Skeletal muscle tissue (tissue), 4 donors: ENCODE data around the gene ADIPOQ. TPM values are rescaled to one million over a fixed set of nuclear protein-coding genes. Genes with fewer than 3 reads are reported as not detected.
"Not testable (repeated sequence)": the region's sequence is repeated elsewhere in the genome, so short reads cannot be mapped to it uniquely, and the experiment has no call there.

Experiments used
- H3K27ac ChIP-seq: one replicate; pipeline ENCODE4 v1.7.0; 2013; ENCODE audit warnings: mild to moderate bottlenecking, low read depth, low read length, inconsistent platforms
- H3K27me3 ChIP-seq, 3 donors: one replicate each; pipeline ENCODE4 v1.7.0; 2013; ENCODE audit warnings: low read length in 3 of 3; ENCODE audit not compliant: control insufficient read depth in 3 of 3, insufficient read depth in 3 of 3
- H3K36me3 ChIP-seq, 3 donors: one replicate each; pipeline ENCODE4 v1.7.0; 2013; ENCODE audit warnings: low read length in 3 of 3; ENCODE audit not compliant: control insufficient read depth in 3 of 3, insufficient read depth in 3 of 3
- H3K4me1 ChIP-seq, 3 donors: one replicate each; pipeline ENCODE4 v1.7.0; 2013; ENCODE audit warnings: low read length in 3 of 3, mild to moderate bottlenecking in 3 of 3; ENCODE audit not compliant: control insufficient read depth in 3 of 3, insufficient read depth in 3 of 3
- H3K4me3 ChIP-seq, 3 donors: one replicate each; pipeline ENCODE4 v1.7.0; 2013; ENCODE audit warnings: low read length in 3 of 3
- H3K9ac ChIP-seq, 3 donors: one replicate each; pipeline ENCODE4 v1.7.0; 2013; ENCODE audit warnings: low read length in 3 of 3, mild to moderate bottlenecking in 3 of 3, moderate library complexity in 2 of 3, low read depth in 1 of 3
- H3K9me3 ChIP-seq, 3 donors: one replicate each; pipeline ENCODE4 v1.7.0; 2013; ENCODE audit warnings: low read length in 3 of 3; ENCODE audit not compliant: control insufficient read depth in 3 of 3
- total RNA-seq: library from RNA; depleted of rRNA; stranded (reverse); fragments of >200 nt; gene quantifications from one replicate; pipeline ENCODE4 v1.2.3, GENCODE V29; 2014
- donor health status: Osteomylitis.

ADIPOQ gene
- total RNA-seq, 1 donor from 2014 or later = 16.7 TPM

DNA sequence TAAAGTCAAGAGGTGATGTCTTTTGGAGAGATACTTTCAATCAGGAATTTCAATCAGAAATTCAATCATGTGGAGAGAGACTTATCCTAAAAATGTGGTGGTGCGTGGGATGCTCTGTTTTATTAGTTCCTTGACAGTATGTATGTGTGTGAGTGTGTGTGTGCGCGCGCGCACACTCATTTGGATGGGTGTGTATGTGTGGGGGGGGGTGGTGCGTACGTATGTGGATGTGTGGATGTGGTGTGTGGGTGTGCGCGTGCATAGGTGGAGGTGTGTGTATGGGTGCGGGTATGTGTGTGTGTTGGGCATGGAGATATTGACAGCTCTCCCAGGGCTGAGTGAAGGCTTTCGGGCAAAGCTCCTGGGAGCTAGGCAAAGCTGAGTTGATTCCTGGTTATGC, 2.4 kb downstream of the ADIPOQ start:
- Histone ChIP-seq H3K9me3 (no peaks in the 10 kb centered on the region), H3K9ac (no peak overlapping the region), H3K27me3 (peaks cover 4 to 8% (median 4%) of the 10 kb centered on the region in 3 donors), H3K4me1 (no peaks in the 10 kb centered on the region), H3K4me3 (no peak overlapping the region), H3K27ac (no peak overlapping the region), H3K36me3 (no peaks in the 10 kb centered on the region)

DNA sequence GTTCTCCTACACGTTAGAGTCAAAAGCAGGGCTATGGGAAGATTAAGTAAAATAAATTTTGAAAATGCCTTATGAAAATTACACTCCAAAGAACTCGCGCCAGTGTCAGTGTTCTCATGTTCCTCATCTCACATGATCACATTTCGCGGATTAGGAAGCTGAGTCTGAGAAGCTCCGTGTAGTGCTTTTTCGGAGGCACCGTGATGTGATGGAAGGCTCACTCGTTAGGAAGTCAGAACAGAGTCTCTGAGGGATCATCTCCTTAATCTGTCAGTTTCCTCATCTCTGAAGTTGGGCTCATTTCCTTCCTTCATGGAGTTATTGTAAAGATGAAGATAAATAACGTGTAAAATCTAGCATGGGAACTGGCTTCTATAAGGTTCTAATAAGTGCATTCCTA, 3.2 kb downstream of the ADIPOQ start:
- H3K4me3 ChIP-seq = no peak overlapping the region
- H3K27me3 ChIP-seq = peaks cover 4 to 8% (median 4%) of the 10 kb centered on the region in 3 donors
- no peaks in the 10 kb centered on the region for H3K36me3 ChIP-seq
- H3K9me3 ChIP-seq = no peaks in the 10 kb centered on the region
- H3K27ac ChIP-seq = no peak overlapping the region
- H3K9ac ChIP-seq = no peak overlapping the region
- H3K4me1 ChIP-seq = no peaks in the 10 kb centered on the region

DNA sequence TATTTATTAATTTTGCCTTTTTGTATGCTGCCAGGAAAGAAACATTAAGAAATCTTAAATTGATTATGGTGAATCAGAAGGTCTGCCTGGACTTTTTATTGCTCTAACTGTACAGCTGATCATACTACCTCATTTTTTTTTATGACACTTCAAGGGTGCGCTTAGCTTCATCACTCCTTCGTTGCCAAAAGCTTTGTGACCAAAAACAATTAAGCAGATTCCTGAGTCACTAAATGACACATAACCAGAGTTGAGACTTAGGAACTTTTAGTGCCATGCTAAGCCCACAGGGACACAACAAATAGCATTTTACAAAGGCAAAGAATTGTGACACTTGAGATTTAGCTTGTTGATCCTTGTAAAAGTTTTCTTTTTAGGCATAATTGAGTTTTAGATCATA, 4.9 kb downstream of the ADIPOQ start:
- H3K36me3 ChIP-seq = no peaks in the 10 kb centered on the region

DNA sequence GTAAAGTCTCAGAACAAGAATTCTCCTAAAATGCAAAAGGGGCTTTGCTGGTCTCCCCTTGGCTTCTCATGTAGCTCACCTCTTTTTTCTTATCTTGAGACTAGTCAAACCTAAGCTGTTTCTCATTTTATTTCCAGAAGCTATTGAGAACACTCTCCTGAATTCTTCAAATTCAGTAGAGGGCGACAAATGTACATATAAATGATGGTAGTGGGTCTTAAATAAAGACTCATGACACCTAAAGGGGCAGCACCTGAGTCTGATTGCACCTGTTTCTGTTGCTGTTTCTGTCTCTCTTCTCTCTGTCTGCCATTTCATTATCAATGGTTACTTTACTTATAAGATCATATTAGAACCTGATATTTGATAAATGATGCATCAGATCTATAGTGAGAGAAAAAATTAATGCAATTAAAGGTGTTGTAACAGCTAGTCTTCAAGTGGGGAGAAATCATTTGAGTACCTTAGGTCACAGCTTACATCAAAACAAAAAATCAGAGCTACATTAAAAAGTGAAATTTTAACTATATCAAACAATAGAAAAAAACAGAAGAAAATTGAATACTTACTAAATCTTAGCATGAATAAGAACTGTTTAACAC, 7.0 kb downstream of the ADIPOQ start:
- no peak overlapping the region for H3K4me3 ChIP-seq
- H3K9ac ChIP-seq = no peak overlapping the region
- H3K27ac ChIP-seq = no peak overlapping the region
- peaks cover 4 to 7% (median 4%) of the 10 kb centered on the region in 3 donors for H3K27me3 ChIP-seq
- no peaks in the 10 kb centered on the region for H3K4me1 ChIP-seq
- no peaks in the 10 kb centered on the region for H3K36me3 ChIP-seq
- no peaks in the 10 kb centered on the region for H3K9me3 ChIP-seq

More for the DNA sequence above, 4.9 kb downstream of the ADIPOQ start:
- Histone ChIP-seq H3K4me3 (no peak overlapping the region), H3K27ac (no peak overlapping the region), H3K27me3 (peaks cover 4 to 8% (median 4%) of the 10 kb centered on the region in 3 donors), H3K9ac (no peak overlapping the region), H3K9me3 (no peaks in the 10 kb centered on the region), H3K4me1 (no peaks in the 10 kb centered on the region)

DNA sequence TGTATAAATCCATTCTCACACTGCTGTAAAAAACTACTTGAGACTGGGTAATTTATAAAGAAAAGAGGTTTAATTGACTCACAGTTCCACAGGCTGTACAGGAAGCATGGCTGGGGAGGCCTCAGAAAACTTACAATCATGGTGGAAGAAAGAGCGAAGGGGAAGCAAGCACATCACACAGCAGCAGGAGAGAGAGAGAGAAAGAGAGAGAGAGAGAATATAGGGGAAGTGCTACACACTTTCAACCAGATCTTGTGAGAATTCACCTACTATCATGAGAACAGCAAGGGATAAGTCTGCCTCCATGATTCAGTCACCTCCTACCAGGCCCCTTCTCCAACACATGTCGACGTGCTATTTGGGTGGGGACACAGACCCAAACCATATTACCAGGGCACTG, 9.3 kb downstream of the ADIPOQ start:
- H3K4me3 ChIP-seq, H3K9ac ChIP-seq, H3K27me3 ChIP-seq, H3K4me1 ChIP-seq, H3K9me3 ChIP-seq, H3K27ac ChIP-seq, H3K36me3 ChIP-seq: not testable (repeated sequence)

DNA sequence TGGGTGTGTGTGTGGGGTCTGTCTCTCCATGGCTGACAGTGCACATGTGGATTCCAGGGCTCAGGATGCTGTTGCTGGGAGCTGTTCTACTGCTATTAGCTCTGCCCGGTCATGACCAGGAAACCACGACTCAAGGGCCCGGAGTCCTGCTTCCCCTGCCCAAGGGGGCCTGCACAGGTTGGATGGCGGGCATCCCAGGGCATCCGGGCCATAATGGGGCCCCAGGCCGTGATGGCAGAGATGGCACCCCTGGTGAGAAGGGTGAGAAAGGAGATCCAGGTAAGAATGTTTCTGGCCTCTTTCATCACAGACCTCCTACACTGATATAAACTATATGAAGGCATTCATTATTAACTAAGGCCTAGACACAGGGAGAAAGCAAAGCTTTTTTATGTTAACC, 10.5 kb downstream of the ADIPOQ start:
- Histone ChIP-seq H3K4me1 (no peaks in the 10 kb centered on the region), H3K27ac (no peak overlapping the region), H3K4me3 (no peak overlapping the region), H3K9ac (no peak overlapping the region), H3K27me3 (no peaks in the 10 kb centered on the region), H3K36me3 (no peaks in the 10 kb centered on the region), H3K9me3 (no peaks in the 10 kb centered on the region)

DNA sequence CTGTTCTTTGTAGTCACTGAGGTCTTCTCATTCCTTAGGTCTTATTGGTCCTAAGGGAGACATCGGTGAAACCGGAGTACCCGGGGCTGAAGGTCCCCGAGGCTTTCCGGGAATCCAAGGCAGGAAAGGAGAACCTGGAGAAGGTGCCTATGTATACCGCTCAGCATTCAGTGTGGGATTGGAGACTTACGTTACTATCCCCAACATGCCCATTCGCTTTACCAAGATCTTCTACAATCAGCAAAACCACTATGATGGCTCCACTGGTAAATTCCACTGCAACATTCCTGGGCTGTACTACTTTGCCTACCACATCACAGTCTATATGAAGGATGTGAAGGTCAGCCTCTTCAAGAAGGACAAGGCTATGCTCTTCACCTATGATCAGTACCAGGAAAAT, 11.6 kb downstream of the ADIPOQ start:
- Histone ChIP-seq H3K27ac (no peak overlapping the region), H3K9me3 (no peaks in the 10 kb centered on the region), H3K36me3 (no peaks in the 10 kb centered on the region), H3K9ac (no peak overlapping the region), H3K27me3 (no peaks in the 10 kb centered on the region), H3K4me3 (no peak overlapping the region), H3K4me1 (no peaks in the 10 kb centered on the region)

DNA sequence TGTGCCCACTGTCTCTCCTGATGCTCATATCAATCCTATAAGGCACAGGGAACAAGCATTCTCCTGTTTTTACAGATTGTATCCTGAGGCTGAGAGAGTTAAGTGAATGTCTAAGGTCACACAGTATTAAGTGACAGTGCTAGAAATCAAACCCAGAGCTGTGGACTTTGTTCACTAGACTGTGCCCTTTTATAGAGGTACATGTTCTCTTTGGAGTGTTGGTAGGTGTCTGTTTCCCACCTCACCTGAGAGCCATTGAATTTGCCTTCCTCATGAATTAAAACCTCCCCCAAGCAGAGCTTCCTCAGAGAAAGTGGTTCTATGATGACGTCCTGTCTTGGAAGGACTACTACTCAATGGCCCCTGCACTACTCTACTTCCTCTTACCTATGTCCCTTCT, 12.4 kb downstream of the ADIPOQ start:
- Histone ChIP-seq H3K36me3 (no peaks in the 10 kb centered on the region), H3K27me3 (no peaks in the 10 kb centered on the region), H3K9me3 (no peaks in the 10 kb centered on the region), H3K9ac (no peak overlapping the region), H3K4me1 (no peaks in the 10 kb centered on the region), H3K4me3 (no peak overlapping the region), H3K27ac (no peak overlapping the region)

DNA sequence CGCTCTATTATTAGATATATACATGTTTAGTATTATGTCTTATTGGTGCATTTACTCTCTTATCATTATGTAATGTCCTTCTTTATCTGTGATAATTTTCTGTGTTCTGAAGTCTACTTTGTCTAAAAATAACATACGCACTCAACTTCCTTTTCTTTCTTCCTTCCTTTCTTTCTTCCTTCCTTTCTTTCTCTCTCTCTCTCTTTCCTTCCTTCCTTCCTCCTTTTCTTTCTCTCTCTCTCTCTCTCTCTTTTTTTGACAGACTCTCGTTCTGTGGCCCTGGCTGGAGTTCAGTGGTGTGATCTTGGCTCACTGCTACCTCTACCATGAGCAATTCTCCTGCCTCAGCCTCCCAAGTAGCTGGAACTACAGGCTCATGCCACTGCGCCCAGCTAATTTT, 15.2 kb downstream of the ADIPOQ start:
- Histone ChIP-seq H3K27ac (no peak overlapping the region), H3K36me3 (no peaks in the 10 kb centered on the region), H3K4me3 (no peak overlapping the region), H3K9ac (no peak overlapping the region), H3K9me3 (no peaks in the 10 kb centered on the region), H3K27me3 (no peaks in the 10 kb centered on the region), H3K4me1 (no peaks in the 10 kb centered on the region)

DNA sequence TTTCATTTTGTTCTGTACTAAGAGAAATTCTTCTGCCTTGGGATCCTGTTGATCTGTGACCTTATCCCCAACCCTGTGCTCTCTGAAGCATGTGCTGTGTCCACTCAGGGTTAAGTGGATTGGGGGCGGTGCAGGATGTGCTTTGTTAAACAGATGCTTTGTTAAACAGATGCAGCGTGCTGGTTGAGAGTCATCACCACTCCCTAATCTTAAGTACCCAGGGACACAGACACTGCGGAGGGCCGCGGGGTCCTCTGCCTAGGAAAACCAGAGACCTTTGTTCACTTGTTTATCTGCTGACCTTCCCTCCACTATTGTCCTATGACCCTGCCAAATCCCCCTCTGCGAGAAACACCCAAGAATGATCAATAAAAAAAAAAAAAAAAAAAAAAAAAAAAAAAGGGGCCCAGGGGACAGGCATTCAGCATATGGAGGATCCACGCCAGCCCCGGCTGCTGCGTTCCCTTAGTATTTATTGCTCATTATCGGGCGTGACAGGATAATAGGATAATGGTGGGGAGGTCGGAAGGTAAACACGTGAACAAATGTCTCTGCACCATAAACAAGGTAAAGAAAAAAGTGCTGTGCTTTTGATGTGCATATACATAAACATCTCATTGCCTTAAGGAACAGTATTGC, 22.8 kb downstream of the ADIPOQ start:
- H3K9ac ChIP-seq, H3K27me3 ChIP-seq, H3K27ac ChIP-seq, H3K9me3 ChIP-seq, H3K36me3 ChIP-seq, H3K4me3 ChIP-seq, H3K4me1 ChIP-seq: not testable (repeated sequence)
